ENCODE measurements around the gene PEX12.

DNA sequence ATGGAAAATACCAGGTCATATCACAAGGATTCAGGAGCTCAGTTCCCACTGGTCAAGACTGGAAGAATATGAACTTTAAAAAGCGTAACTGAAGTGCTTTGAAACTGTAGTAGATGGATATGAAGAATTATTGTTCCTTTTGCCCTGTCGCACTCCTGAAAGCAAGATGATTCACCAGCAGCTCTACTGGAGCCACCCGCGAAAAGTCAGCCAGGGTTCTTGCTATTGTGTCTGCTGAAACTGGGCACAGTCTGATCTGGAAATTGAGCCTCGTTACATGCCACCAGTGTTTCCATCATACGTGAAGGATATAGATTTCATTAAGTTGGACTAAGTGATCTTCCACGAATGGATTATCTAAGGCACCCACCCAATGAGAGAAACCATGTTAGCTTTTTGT is 25.3 kb upstream of the PEX12 start:
- TF ChIP-seq POLR2A (IDR thresholded peaks at IDR 0.05; ENCODE audit: low read depth, low read length), result no peak
- no peak for TF ChIP-seq TAF1 (IDR thresholded peaks at IDR 0.05; ENCODE audit: low read depth, low read length)

Measured in GM12891 (cell line).